ENCODE data around the gene AXL.

DNA sequence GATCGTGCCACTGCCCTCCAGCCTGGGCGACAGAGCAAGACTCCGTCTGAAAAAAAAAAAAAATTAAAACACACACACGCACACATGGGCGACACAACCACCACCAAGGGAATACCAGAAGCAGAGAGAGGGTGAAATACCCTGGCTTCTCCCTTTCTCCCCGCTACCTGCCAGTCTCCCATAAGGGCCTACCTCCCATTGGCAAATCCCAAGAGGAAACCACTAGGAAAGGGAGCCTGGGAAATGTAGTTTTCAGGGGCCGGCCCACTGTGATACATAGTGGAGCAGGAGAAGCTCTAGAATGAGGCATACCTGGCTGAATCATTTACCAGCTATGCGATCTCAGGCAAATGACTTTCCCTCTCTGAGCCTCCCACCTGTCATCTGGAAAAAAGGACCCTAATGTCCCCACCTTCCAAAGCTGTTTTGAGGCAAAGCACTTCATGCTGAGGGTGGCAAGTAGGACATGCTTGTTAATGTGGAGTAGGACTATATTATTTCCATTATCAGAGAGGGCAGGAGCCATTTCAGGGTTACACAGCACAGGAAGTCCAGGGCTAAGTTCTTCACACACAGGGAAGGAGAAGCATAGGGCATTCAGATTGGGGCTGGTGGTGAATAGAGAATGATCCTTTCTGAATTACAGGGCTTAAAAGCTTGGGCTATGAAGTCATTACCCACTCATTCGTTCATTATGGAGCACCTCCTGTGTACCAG, 30.8 kb downstream of the AXL start:
- TF ChIP-seq, protein P1, sequence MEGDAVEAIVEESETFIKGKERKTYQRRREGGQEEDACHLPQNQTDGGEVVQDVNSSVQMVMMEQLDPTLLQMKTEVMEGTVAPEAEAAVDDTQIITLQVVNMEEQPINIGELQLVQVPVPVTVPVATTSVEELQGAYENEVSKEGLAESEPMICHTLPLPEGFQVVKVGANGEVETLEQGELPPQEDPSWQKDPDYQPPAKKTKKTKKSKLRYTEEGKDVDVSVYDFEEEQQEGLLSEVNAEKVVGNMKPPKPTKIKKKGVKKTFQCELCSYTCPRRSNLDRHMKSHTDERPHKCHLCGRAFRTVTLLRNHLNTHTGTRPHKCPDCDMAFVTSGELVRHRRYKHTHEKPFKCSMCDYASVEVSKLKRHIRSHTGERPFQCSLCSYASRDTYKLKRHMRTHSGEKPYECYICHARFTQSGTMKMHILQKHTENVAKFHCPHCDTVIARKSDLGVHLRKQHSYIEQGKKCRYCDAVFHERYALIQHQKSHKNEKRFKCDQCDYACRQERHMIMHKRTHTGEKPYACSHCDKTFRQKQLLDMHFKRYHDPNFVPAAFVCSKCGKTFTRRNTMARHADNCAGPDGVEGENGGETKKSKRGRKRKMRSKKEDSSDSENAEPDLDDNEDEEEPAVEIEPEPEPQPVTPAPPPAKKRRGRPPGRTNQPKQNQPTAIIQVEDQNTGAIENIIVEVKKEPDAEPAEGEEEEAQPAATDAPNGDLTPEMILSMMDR (conservative IDR thresholded peaks at IDR 0.05 in 1 of 2, IDR thresholded peaks at IDR 0.05 in 1 of 2; ENCODE audit: extremely low read depth in 1 of 2, insufficient read depth in 1 of 2, low read depth in 1 of 2, low read length in 2 of 2): no peak
- TF ChIP-seq EZH2 (IDR thresholded peaks at IDR 0.05; ENCODE audit: borderline replicate concordance, low read length): no peak

Measured in mammary epithelial cell (primary cell).